Liver (tissue), 9 donors: ENCODE results near the gene DHDH. TPM values are rescaled to one million over a fixed set of nuclear protein-coding genes. Genes with fewer than 3 reads are reported as not detected.
A peak's percentile ranks its signal among the peaks of the same experiment; 100 is the strongest.

Source experiments
- DNase-seq: peaks from one replicate; pipeline ENCODE4 v3.0.0-alpha.2; 2017; ENCODE audit warnings: low spot score
- H3K27ac ChIP-seq, 2 donors: one replicate each; pipeline ENCODE4 v1.7.0; 2013; ENCODE audit warnings: inconsistent platforms in 2 of 2, low read length in 2 of 2, control low read depth in 1 of 2, low read depth in 1 of 2, mild to moderate bottlenecking in 1 of 2
- H3K27me3 ChIP-seq, 4 donors: one replicate each; pipeline versions ENCODE4 v1.6.1 to v1.7.0; 2013; ENCODE audit warnings: low read length in 3 of 4, inconsistent platforms in 1 of 4, mild to moderate bottlenecking in 1 of 4, moderate library complexity in 1 of 4; ENCODE audit not compliant: control insufficient read depth in 4 of 4, insufficient read depth in 4 of 4
- H3K36me3 ChIP-seq, 4 donors: one replicate each; pipeline versions ENCODE4 v1.6.1 to v1.7.0; 2013; ENCODE audit warnings: low read length in 3 of 4, mild to moderate bottlenecking in 3 of 4, low read depth in 1 of 4, moderate library complexity in 1 of 4; ENCODE audit not compliant: control insufficient read depth in 4 of 4, insufficient read depth in 3 of 4
- H3K4me1 ChIP-seq, 4 donors: one replicate each; pipeline versions ENCODE4 v1.6.1 to v1.7.0; 2013; ENCODE audit warnings: low read length in 3 of 4, mild to moderate bottlenecking in 3 of 4, moderate library complexity in 1 of 4; ENCODE audit not compliant: control insufficient read depth in 4 of 4, insufficient read depth in 4 of 4
- H3K4me3 ChIP-seq, 3 donors: one replicate each; pipeline versions ENCODE4 v1.6.1 to v1.7.0; 2013; ENCODE audit warnings: low read length in 3 of 3, control low read depth in 1 of 3, low read depth in 1 of 3, mild to moderate bottlenecking in 1 of 3
- H3K9ac ChIP-seq, 2 donors: one replicate each; pipeline ENCODE4 v1.7.0; 2013; ENCODE audit warnings: low read length in 2 of 2, mild to moderate bottlenecking in 2 of 2, moderate library complexity in 2 of 2, control low read depth in 1 of 2, low read depth in 1 of 2
- H3K9me3 ChIP-seq, 4 donors: one replicate each; pipeline versions ENCODE4 v1.6.1 to v1.7.0; 2013; ENCODE audit warnings: low read length in 3 of 4; ENCODE audit not compliant: control insufficient read depth in 4 of 4
- EGR1 ChIP-seq, 2 donors: IDR thresholded peaks; 2 replicates each; pipeline ENCODE4 v1.6.1; 2016 to 2018; ENCODE audit warnings: antibody characterized with exemption in 2 of 2, low read depth in 2 of 2
- FOXA1 ChIP-seq: IDR thresholded peaks from 2 replicates; pipeline ENCODE4 v1.6.1; 2016; ENCODE audit warnings: antibody characterized with exemption
- HNF4G ChIP-seq: IDR thresholded peaks from 2 replicates; pipeline ENCODE4 v1.6.1; 2016; ENCODE audit warnings: antibody characterized with exemption
- NR2F2 ChIP-seq: IDR thresholded peaks from 2 replicates; pipeline ENCODE4 v1.6.1; 2016; ENCODE audit warnings: antibody characterized with exemption
- RAD21 ChIP-seq, 2 donors: IDR thresholded peaks; 2 replicates each; pipeline ENCODE4 v1.6.1; 2016; ENCODE audit warnings: antibody characterized with exemption in 2 of 2, mild to moderate bottlenecking in 2 of 2
- RXRA ChIP-seq, 2 donors: IDR thresholded peaks; 2 replicates each; pipeline ENCODE4 v1.6.1; 2017 to 2018; ENCODE audit warnings: antibody characterized with exemption in 2 of 2, mild to moderate bottlenecking in 1 of 2
- SP1 ChIP-seq: IDR thresholded peaks from 2 replicates; pipeline ENCODE4 v1.6.1; 2018; ENCODE audit warnings: antibody characterized with exemption, mild to moderate bottlenecking
- WGBS: extraction: QIAGEN DNeasy Blood & Tissue Kit; methylation state at CpG from one replicate; pipeline ENCODE4 v1.1.7; 2013; 5-methylcytosine and 5-hydroxymethylcytosine counted together
- polyA plus RNA-seq, 2 donors: library from polyadenylated mRNA; stranded (reverse) in 1 of 2; unstranded in 1 of 2; fragments of 200-250 nt in 1 of 2; fragments of >200 nt in 1 of 2; fragmentation: Nextera tagmentation in 1 of 2; extraction: Ambion mirVana in 1 of 2; gene quantifications; one replicate each; pipeline versions ENCODE4 v1.2.1 to v1.2.3, GENCODE V29; 2013 to 2015
- total RNA-seq, 2 donors: library from RNA; depleted of rRNA; stranded (reverse); fragments of >200 nt; gene quantifications; one replicate each; pipeline ENCODE4 v1.2.3, GENCODE V29; 2014
- TF ChIP-seq, protein P1 (sequence below): IDR thresholded peaks from 2 replicates; pipeline ENCODE4 v1.6.1; 2016; ENCODE audit warnings: antibody characterized with exemption
- TF ChIP-seq, protein P2 (sequence below): IDR thresholded peaks from 2 replicates; pipeline ENCODE4 v1.6.1; 2016; ENCODE audit warnings: antibody characterized with exemption
- TF ChIP-seq, protein P3 (sequence below): IDR thresholded peaks from 2 replicates; pipeline ENCODE4 v1.6.1; 2016; ENCODE audit warnings: antibody characterized with exemption
- donor health status: healthy.
- donor health status: healthy.
- donor health status: healthy.
- donor health status: healthy.
- donor health status: healthy.

The DHDH gene
- total and polyA plus RNA-seq, 4 donors, result 0.16 to 1.3 TPM; not detected in 2

DNA sequence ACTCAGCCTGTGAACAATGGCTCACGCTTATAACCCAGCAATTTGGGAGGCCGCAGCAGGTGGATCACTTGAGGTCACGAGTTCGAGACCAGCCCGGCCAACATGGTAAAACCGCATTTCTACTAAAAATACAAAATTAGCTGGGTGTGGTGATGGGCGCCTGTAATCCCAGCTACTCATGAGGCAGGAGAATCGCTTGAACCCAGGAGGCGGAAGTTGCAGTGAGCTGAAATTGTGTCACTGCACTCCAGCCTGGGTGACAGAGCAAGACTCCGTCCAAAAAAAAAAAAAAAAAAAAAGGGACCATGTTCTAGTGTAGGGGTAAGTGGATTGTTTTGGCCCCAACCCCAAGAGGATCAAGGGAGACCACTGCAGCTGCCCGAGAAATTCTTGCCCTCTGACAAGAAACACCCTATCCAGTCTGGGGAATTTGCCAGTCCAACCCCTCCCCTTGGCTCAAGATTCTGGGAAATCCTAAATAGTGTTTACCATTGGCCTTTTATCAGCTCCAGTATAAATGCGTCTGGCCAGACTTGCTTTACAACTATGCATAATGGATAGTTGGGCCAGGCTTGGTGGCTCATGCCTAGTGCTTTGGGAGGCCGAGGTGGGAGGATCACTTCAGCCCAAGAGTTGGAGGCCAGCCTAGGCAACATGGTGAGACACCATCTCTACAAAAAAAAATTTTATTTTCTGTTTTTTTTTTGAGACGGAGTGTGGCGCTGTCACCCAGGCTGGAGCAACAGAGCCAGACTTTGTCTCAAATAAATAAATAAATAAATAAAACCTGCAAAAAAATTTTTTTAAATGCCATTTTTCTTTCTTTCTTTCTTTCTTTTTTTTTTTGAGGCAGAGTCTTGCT is 5.1 kb upstream of the DHDH start:
- Histone ChIP-seq H3K36me3 (no peaks in the 10 kb centered on the region), H3K4me1 (peaks cover 0 to 4% (median under 1%) of the 10 kb centered on the region in 4 donors), H3K9ac (no peak overlapping the region), H3K27me3 (no peaks in the 10 kb centered on the region), H3K4me3 (no peak overlapping the region), H3K9me3 (no peaks in the 10 kb centered on the region), H3K27ac (no peak overlapping the region)
- WGBS, result 78% methylated on average over 15 of the region's 15 CpGs
- no peak for DNase-seq
- TF ChIP-seq EGR1 (IDR thresholded peaks at IDR 0.05; ENCODE audit: low read depth in 2 of 2) (no peak), HNF4G (no peak), FOXA1 (no peak), RAD21 (IDR thresholded peaks at IDR 0.05) (peak in 1 of 2 donors; percentile 7), NR2F2 (no peak)
- TF ChIP-seq, protein P1, sequence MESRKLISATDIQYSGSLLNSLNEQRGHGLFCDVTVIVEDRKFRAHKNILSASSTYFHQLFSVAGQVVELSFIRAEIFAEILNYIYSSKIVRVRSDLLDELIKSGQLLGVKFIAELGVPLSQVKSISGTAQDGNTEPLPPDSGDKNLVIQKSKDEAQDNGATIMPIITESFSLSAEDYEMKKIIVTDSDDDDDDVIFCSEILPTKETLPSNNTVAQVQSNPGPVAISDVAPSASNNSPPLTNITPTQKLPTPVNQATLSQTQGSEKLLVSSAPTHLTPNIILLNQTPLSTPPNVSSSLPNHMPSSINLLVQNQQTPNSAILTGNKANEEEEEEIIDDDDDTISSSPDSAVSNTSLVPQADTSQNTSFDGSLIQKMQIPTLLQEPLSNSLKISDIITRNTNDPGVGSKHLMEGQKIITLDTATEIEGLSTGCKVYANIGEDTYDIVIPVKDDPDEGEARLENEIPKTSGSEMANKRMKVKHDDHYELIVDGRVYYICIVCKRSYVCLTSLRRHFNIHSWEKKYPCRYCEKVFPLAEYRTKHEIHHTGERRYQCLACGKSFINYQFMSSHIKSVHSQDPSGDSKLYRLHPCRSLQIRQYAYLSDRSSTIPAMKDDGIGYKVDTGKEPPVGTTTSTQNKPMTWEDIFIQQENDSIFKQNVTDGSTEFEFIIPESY, result no peak

DNA sequence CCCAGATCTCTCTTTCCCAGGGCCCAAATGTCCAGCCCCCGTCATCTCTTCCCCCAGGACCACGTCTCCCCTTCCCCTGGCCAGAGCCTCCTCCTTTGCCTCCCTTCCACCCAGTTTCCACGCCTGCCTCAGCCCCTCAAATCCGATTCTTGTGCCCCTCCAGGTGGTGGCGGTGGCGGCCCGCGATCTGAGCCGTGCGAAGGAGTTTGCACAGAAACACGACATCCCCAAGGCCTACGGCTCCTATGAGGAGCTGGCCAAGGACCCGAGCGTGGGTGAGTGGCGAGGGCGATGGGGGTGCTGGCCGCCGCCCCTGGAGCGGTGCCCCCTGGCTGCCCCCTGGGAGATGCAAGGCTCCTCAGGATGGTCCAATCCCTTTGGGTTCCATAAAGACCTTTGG is 1.3 kb downstream of the DHDH start:
- H3K4me1 ChIP-seq, result peaks cover 0 to 9% (median 2%) of the 10 kb centered on the region in 4 donors
- TF ChIP-seq, protein P2, sequence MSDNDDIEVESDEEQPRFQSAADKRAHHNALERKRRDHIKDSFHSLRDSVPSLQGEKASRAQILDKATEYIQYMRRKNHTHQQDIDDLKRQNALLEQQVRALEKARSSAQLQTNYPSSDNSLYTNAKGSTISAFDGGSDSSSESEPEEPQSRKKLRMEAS, result no peak
- TF ChIP-seq FOXA1, result no peak
- 77% methylated on average over 19 of the region's 19 CpGs for WGBS

DNA sequence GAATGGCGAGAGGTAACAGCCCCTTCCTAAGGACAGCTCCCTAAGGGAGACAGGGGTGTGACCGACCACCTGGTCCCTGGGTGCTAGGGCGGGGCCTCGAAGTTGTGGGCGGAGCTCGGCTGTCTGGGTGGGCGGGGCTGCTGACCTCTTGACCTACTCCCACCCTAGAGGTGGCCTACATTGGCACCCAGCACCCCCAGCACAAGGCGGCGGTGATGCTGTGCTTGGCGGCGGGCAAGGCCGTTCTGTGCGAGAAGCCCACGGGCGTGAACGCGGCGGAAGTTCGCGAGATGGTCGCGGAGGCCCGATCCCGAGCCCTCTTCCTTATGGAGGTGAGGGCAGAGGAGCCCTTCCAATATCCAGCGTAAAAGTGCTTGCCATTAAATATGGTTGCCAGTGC is 2.4 kb downstream of the DHDH start:
- 95% methylated on average over 25 of the region's 25 CpGs for WGBS
- TF ChIP-seq EGR1 (IDR thresholded peaks at IDR 0.05; ENCODE audit: low read depth in 2 of 2) (no peak), RAD21 (IDR thresholded peaks at IDR 0.05) (no peak), FOXA1 (no peak), SP1 (no peak), RXRA (IDR thresholded peaks at IDR 0.05) (no peak)
- TF ChIP-seq, protein P3, sequence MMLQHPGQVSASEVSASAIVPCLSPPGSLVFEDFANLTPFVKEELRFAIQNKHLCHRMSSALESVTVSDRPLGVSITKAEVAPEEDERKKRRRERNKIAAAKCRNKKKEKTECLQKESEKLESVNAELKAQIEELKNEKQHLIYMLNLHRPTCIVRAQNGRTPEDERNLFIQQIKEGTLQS, result no peak
- no peak for DNase-seq
- Histone ChIP-seq H3K9ac (no peak overlapping the region), H3K4me3 (no peak overlapping the region), H3K27me3 (peaks cover 0 to 5% (median 0%) of the 10 kb centered on the region in 4 donors), H3K36me3 (no peaks in the 10 kb centered on the region), H3K27ac (no peak overlapping the region), H3K4me1 (peaks cover 0 to 9% (median 2%) of the 10 kb centered on the region in 4 donors), H3K9me3 (no peaks in the 10 kb centered on the region)

More for the DNA sequence above, 1.3 kb downstream of the DHDH start:
- DNase-seq, result no peak
- Histone ChIP-seq H3K27ac (no peak overlapping the region), H3K9me3 (no peaks in the 10 kb centered on the region), H3K4me3 (no peak overlapping the region), H3K9ac (no peak overlapping the region), H3K27me3 (peaks cover 0 to 5% (median 0%) of the 10 kb centered on the region in 4 donors), H3K36me3 (no peaks in the 10 kb centered on the region)
